ENCODE results near the gene PAX7.

Gene PAX7

DNA sequence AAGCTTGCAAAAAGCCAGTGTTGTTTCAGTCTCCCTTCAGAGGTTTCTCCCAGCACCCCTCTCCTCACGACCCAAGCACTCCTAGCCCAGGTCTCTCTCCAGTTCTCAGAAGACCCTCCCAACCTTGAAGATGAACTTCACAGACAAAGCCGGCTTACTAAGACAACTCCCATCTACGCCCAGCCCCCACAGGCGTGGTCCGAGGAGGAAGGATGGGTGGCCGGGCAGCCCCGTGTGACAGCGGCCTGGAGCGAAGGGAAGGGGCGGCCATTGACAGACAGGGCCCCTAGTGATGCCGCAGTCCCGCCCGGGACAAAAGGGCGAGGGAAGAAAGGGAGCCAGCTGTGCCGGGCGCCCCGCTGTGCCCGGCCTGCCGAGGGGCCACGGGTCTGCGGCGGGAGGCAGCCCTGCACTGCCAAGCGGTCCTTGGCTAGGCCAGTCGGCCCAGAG, 6.9 kb downstream of the PAX7 start:
- Histone ChIP-seq H3K4me3 (no peak overlapping the region), H3K27me3 (peaks cover 0 to 99% of the 10 kb centered on the region in 2 donors), H3K27ac (no peak overlapping the region), H3K9me3 (no peaks in the 10 kb centered on the region), H3K36me3 (no peaks in the 10 kb centered on the region), H3K4me1 (peaks cover 0 to 3% (median 0%) of the 10 kb centered on the region in 4 donors)
- no peak for DNase-seq
- intact Hi-C loops (cut with DNase I; ENCODE audit: low total_unique reads), result no loop called here
- TF ChIP-seq, protein P1, sequence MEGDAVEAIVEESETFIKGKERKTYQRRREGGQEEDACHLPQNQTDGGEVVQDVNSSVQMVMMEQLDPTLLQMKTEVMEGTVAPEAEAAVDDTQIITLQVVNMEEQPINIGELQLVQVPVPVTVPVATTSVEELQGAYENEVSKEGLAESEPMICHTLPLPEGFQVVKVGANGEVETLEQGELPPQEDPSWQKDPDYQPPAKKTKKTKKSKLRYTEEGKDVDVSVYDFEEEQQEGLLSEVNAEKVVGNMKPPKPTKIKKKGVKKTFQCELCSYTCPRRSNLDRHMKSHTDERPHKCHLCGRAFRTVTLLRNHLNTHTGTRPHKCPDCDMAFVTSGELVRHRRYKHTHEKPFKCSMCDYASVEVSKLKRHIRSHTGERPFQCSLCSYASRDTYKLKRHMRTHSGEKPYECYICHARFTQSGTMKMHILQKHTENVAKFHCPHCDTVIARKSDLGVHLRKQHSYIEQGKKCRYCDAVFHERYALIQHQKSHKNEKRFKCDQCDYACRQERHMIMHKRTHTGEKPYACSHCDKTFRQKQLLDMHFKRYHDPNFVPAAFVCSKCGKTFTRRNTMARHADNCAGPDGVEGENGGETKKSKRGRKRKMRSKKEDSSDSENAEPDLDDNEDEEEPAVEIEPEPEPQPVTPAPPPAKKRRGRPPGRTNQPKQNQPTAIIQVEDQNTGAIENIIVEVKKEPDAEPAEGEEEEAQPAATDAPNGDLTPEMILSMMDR (IDR thresholded peaks at IDR 0.05), result no peak

DNA sequence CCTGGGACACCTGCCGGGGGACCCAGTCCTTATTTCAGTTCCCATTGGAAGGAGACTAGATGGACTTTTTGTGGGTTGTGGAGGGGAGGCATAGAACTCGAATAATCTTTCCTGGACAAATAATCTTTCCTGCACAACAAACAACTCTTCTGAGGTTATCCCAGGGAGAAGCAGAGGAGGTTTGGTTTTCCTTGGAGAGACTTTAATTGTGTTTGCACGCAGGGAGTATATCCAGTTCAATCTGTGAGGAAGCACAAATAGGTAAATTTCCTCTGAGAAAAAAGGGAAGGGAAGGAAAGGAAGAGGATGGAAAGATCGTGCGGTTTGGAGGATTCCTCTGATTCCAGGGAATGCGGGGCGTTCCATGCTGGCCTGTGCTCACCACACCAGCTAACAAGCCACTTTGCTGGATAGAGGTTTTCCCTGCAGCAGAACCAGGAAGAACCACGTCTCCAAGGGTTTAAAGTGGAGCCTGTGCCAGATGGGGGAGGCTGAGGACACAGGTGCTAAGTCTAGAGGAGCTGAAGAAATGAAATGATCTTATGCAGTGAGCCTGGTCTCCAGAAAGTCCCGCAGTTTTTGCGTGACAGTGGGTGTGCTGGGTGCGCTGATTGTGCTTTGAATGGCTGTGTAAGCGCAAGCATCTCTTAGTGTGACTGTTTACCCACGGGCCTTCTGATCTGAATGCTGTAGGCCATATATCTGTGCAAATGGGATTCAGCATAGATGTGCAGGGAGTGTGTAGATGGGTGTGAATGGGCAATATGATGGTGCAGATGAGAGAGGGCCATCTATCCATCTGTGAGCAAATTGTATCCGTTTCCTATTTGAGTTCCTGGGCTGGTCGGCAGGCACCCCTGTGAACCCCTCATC, 7.6 kb downstream of the PAX7 start:
- no peak for DNase-seq
- TF ChIP-seq, protein P1 (IDR thresholded peaks at IDR 0.05), result no peak
- Histone ChIP-seq H3K36me3 (no peaks in the 10 kb centered on the region), H3K27ac (no peak overlapping the region), H3K4me1 (peaks cover 0 to 8% (median 4%) of the 10 kb centered on the region in 4 donors), H3K27me3 (peaks cover 0 to 99% of the 10 kb centered on the region in 2 donors), H3K4me3 (no peak overlapping the region), H3K9me3 (no peaks in the 10 kb centered on the region)
- intact Hi-C loops (cut with DNase I; ENCODE audit: low total_unique reads), result no loop called here

DNA sequence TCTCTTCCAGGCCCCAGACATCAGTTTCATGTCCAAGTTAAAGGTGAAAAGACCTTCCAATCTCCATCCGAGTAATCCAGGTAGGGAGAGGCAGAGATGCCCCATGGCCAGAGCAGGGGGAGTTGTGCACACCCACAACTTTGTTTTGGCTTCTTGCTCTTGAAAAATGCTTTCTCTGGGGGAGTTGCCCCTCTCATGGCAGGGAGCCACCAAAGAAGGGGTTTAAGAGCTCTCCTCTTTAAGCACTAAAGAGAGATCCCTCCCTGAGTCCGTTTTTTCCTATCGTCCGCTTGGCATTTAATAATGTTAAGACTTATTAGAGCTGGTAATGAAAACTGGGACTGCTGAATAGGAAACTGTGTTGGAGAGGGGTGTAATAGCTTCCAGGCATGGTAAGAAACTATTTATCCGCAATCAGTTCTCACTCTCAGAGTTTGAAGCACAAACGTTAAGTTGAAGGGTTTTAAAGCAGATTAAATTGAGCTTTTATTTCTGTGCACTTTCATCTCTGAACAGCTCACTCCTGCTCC, 8.3 kb downstream of the PAX7 start:
- Histone ChIP-seq H3K4me3 (no peak overlapping the region), H3K36me3 (no peaks in the 10 kb centered on the region), H3K27me3 (peaks cover 0 to 99% of the 10 kb centered on the region in 2 donors), H3K4me1 (peaks cover 0 to 15% (median 11%) of the 10 kb centered on the region in 4 donors), H3K9me3 (no peaks in the 10 kb centered on the region), H3K27ac (no peak overlapping the region)
- TF ChIP-seq, protein P1 (IDR thresholded peaks at IDR 0.05), result no peak
- intact Hi-C loops (cut with DNase I; ENCODE audit: low total_unique reads), result no loop called here
- no peak for DNase-seq

DNA sequence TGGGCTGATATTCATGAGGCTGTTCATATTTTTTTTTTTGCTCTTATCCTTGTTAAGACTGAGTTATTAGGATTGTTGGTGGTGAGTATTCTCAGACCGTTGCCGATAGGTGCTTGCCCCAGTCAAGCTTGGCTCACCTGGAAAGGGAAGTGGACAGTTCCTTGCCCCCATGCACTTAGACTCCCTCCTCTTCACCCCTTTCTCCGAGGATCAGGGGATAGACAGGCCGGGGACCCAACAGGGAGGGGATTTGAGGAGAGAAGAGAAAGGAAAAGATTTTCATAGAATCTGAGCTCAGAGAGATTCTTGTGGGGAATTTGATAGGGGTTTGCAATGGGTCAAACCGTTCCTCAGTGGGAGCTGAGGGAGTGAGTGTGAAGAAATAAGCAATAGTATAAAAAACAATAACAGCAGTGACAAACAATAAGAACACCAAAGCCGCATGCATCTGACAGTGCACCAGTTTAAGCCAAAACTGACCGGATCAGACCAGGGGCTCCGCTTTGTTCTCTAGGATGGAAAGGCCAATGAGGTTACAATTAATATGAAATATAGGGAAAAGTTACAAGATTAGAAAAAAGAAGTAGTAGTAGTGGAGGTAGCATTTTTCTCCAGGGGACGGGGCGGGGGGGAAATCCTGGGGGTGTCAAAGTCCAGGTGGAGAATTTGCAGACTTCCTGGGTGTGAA, 8.9 kb downstream of the PAX7 start:
- TF ChIP-seq, protein P1 (IDR thresholded peaks at IDR 0.05), result no peak
- DNase-seq, result no peak
- H3K4me1 ChIP-seq, result peaks cover 0 to 16% (median 11%) of the 10 kb centered on the region in 4 donors
- peaks cover 0 to 99% of the 10 kb centered on the region in 2 donors for H3K27me3 ChIP-seq
- no peak overlapping the region for H3K4me3 ChIP-seq
- H3K27ac ChIP-seq, result no peak overlapping the region
- H3K9me3 ChIP-seq, result no peaks in the 10 kb centered on the region
- H3K36me3 ChIP-seq, result no peaks in the 10 kb centered on the region
- intact Hi-C loops (cut with DNase I; ENCODE audit: low total_unique reads), result no loop called here

DNA sequence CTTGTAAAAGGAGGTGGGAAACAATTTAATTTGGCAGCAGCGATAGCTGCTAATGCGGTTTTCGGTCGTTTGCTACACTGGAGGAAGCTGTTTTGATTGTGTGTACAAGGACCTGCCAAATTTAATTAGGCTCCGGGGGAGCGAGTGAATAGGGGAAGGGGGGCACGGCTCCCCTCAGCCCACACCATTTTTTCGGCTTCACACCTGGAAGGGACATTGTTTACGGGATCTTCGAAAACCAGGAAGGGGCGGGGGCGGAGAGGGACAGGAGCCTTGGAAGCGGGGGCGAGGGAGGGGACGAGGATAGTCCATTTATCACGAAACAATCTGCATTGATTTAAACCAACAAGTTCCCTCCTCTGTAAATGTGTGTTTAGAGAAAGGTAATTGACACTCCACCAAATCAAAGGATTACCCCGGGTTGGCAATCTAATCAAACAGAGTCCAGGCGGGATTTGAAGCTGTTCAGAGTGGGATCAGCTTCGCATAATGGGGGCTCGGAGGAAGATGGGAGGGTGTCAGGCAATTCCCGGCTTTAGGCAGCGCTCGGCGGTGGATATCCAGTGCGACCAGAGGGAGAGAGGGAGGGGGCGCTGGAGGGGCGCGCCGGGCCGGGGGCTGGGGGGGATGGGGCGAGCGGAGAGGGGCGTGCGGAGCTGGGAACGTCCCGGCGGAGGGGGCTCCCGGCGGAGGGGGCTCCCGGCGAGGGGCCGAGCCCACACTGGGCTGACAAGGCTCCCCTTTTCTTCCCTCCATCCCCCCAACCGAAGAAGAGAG, 9.8 kb downstream of the PAX7 start:
- intact Hi-C loops (cut with DNase I; ENCODE audit: low total_unique reads), result no loop called here
- DNase-seq, result no peak
- Histone ChIP-seq H3K27me3 (peaks cover 0 to 99% of the 10 kb centered on the region in 2 donors), H3K27ac (no peak overlapping the region), H3K4me3 (no peak overlapping the region), H3K4me1 (peaks cover 0 to 16% (median 12%) of the 10 kb centered on the region in 4 donors), H3K36me3 (no peaks in the 10 kb centered on the region), H3K9me3 (no peaks in the 10 kb centered on the region)
- TF ChIP-seq, protein P1 (IDR thresholded peaks at IDR 0.05), result no peak
